ENCODE measurements around the gene BRCA2. TPM values are rescaled to one million over a fixed set of nuclear protein-coding genes. Genes with fewer than 3 reads are reported as not detected.

The BRCA2 gene
- total RNA-seq, 2 donors from 2014 or later: 0.66 to 1.0 TPM

GRCh38 chr13:32408296-32409000, 93.1 kb downstream of the BRCA2 start:
- ATAC-seq: no peak
- no peak for DNase-seq
- TF ChIP-seq POLR2A (IDR thresholded peaks at IDR 0.05): no peak
- TF ChIP-seq, protein P1, sequence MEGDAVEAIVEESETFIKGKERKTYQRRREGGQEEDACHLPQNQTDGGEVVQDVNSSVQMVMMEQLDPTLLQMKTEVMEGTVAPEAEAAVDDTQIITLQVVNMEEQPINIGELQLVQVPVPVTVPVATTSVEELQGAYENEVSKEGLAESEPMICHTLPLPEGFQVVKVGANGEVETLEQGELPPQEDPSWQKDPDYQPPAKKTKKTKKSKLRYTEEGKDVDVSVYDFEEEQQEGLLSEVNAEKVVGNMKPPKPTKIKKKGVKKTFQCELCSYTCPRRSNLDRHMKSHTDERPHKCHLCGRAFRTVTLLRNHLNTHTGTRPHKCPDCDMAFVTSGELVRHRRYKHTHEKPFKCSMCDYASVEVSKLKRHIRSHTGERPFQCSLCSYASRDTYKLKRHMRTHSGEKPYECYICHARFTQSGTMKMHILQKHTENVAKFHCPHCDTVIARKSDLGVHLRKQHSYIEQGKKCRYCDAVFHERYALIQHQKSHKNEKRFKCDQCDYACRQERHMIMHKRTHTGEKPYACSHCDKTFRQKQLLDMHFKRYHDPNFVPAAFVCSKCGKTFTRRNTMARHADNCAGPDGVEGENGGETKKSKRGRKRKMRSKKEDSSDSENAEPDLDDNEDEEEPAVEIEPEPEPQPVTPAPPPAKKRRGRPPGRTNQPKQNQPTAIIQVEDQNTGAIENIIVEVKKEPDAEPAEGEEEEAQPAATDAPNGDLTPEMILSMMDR (IDR thresholded peaks at IDR 0.05): no peak
- Histone ChIP-seq H3K4me1 (no peaks in the 10 kb centered on the region), H3K27me3 (no peaks in the 10 kb centered on the region), H3K27ac (no peak overlapping the region), H3K36me3 (replicated peaks in 1 of 2; ENCODE audit: insufficient read depth in 1 of 2, low read depth in 2 of 2) (peaks cover 0 to 1% of the 10 kb centered on the region in 2 donors), H3K4me3 (no peak overlapping the region), H3K9me3 (no peaks in the 10 kb centered on the region)
- intact Hi-C loops (cut with DNase I): no loop called here
- WGBS, 2 donors: 92 to 95% methylated on average over 9 of the region's 9 CpGs

DNA sequence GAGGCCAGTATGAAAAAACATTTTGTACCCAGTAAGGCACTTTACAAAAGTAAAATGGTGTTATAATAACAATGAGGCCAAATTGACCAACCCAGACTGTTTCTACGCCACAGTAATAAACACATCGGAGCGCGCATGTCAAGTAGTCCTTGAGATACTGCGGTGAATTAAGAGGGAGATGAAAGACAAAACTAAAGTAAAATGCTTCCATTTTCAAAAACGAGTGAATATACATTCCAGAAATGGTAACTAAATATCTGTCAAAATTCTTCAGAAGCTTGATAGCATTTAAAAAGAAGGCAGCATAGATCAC, 93.6 kb downstream of the BRCA2 start:
- 89 to 91% methylated on average over 6 of the region's 6 CpGs for WGBS, 2 donors
- intact Hi-C loops (cut with DNase I): no loop called here
- no peak for TF ChIP-seq POLR2A (IDR thresholded peaks at IDR 0.05)
- TF ChIP-seq, protein P1 (IDR thresholded peaks at IDR 0.05): no peak
- no peak for ATAC-seq
- no peaks in the 10 kb centered on the region for H3K9me3 ChIP-seq
- peaks cover 0 to 1% of the 10 kb centered on the region in 2 donors for H3K36me3 ChIP-seq (replicated peaks in 1 of 2; ENCODE audit: insufficient read depth in 1 of 2, low read depth in 2 of 2)
- DNase-seq: no peak
- no peaks in the 10 kb centered on the region for H3K27me3 ChIP-seq
- no peak overlapping the region for H3K4me3 ChIP-seq
- no peaks in the 10 kb centered on the region for H3K4me1 ChIP-seq
- H3K27ac ChIP-seq: no peak overlapping the region

DNA sequence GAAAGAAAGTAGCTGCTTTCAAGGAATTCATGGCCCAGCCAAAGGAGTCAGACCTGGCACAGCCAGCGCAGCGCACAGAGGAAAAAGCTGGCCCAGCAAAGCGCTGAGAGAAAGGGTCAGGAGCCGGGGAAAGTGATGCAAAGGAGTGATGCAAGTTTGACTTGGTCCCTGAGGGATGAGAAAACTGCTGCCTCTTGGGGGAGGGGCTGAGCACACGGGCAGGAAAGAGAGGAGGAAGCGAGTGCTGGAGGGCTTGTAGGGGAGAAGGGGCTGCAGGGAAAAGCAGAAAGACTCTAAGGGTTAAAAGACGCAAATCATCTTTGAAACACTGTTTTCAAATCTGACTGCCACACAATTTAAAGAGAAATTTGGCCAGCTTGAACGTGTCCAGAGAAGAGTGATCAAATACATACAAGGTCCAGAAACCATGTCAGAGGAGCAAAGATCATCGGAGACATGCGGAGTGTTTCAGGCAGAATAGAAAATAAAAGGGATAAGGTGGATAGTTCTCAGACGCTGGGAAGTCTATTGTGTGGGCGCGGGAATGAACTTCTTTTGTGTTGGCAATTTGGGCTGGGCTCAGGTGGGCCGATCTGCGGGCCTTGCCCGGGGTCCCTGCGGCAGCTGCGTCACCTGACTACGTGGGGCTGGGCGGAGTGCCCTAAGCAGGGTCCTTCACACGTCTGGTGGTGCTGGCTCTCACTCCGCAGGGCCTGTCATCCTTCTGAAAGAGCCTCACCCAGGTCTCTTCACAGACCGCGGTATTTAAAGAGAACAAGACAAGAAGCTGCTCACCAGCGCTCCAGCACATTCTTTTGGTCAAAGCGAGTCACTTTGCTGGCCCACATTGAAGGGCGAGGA, 94.5 kb downstream of the BRCA2 start:
- ATAC-seq (peak; percentile 60), DNase-seq (peak in 1 of 4 donors; percentile 20)
- H3K4me1 ChIP-seq: peaks cover 6% of the 10 kb centered on the region
- H3K27ac ChIP-seq: no peak overlapping the region
- WGBS, 2 donors: 77% methylated on average over 27 of the region's 27 CpGs
- no peaks in the 10 kb centered on the region for H3K9me3 ChIP-seq
- intact Hi-C loops (cut with DNase I): no loop called here
- TF ChIP-seq, protein P1 (IDR thresholded peaks at IDR 0.05): no peak
- TF ChIP-seq POLR2A (IDR thresholded peaks at IDR 0.05): no peak
- H3K27me3 ChIP-seq: no peaks in the 10 kb centered on the region
- no peaks in the 10 kb centered on the region for H3K36me3 ChIP-seq (replicated peaks in 1 of 2; ENCODE audit: insufficient read depth in 1 of 2, low read depth in 2 of 2)
- no peak overlapping the region for H3K4me3 ChIP-seq

GRCh38 chr13:32413284-32413683, 98.0 kb downstream of the BRCA2 start:
- H3K4me1 ChIP-seq: peaks cover 10% of the 10 kb centered on the region
- H3K36me3 ChIP-seq (replicated peaks in 1 of 2; ENCODE audit: insufficient read depth in 1 of 2, low read depth in 2 of 2): no peaks in the 10 kb centered on the region
- ATAC-seq: no peak
- no peak for DNase-seq
- H3K27ac ChIP-seq: no peak overlapping the region
- H3K27me3 ChIP-seq: no peaks in the 10 kb centered on the region
- WGBS, 2 donors: 91 to 94% methylated on average over 3 of the region's 3 CpGs
- H3K4me3 ChIP-seq: no peak overlapping the region
- no peaks in the 10 kb centered on the region for H3K9me3 ChIP-seq
- TF ChIP-seq POLR2A (IDR thresholded peaks at IDR 0.05): no peak
- TF ChIP-seq, protein P1 (IDR thresholded peaks at IDR 0.05): no peak
- intact Hi-C loops (cut with DNase I): no loop called here

Measured in body of pancreas (tissue), 4 donors.